ENCODE measurements around the gene H6PD. TPM values are rescaled to one million over a fixed set of nuclear protein-coding genes. Genes with fewer than 3 reads are reported as not detected.

The H6PD gene
- total and polyA plus RNA-seq, 4 donors, result 4.8 to 65.4 (median 40.2) TPM

DNA sequence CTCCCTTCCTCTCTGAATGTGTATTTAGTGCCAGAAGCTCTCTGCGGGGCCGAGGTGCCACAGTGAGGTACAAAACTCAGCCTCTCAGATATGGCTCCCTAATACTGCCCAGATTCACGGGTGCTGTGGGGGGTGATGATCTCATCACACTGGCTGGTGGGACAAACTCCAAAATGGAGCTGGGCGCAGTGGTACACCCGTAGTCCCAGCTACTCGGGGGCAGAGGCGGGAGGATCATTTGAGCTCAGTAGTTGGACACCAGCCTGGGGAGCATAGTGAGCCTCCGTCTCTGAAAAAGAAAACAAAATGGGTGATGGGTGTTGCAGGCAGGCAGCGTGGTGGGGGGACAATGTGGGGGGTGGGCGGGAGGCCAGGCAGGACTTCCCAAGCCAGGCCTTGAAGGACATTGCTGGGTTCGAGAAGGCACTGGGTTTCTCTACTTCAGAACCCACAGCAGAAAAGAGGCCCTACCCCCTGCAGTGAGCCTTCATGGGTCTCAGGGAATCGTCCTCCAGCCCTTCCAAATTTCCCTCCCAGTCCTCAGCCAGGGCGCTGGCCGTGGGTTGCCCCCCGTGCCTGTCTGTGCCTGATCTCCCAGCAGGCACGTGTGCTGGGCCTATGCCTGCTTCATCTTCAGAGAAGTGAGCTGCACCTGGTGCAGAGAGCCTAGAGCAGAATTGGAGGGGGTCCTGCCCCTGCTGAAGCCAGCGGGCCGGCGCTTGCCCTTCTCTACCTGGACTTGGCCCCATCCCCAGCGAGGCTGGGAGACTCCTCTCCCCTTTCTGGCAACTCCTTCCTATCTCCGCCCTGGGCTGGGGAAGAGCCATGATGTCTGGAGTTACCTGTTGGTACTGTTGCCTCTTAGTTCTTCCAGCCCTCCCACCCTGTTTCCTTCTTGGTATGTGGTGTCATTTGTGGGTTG is 14.0 kb downstream of the H6PD start:
- intact Hi-C loops (cut with DNase I), result loop anchor here in 1 of 2 donors (1.0 kb wide), 1 partner anchor 32 kb away; no protein-coding TSS in a partner anchor
- H3K27me3 ChIP-seq (ENCODE audit: control insufficient read depth in 1 of 2, insufficient read depth in 2 of 2, low read length in 1 of 2), result no peaks in the 10 kb centered on the region
- no peaks in the 10 kb centered on the region for H3K9me3 ChIP-seq (ENCODE audit: control insufficient read depth, low read length)
- H3K27ac ChIP-seq (ENCODE audit: low read depth in 1 of 2, low read length in 2 of 2), result peak overlapping the region in 1 of 2 donors; percentile 1
- peaks cover 0 to 3% of the 10 kb centered on the region in 2 donors for H3K4me1 ChIP-seq (ENCODE audit: control insufficient read depth in 1 of 2, insufficient read depth in 2 of 2, low read length in 2 of 2)
- no peaks in the 10 kb centered on the region for H3K36me3 ChIP-seq (ENCODE audit: control insufficient read depth in 1 of 2, insufficient read depth in 2 of 2, low read length in 1 of 2)
- WGBS, 2 donors, result 62 to 70% methylated on average over 21 of the region's 21 CpGs
- ATAC-seq (ENCODE audit: low FRiP score) (no peak), DNase-seq (peak in 1 of 2 donors; percentile 70)
- H3K4me3 ChIP-seq (ENCODE audit: low read length in 2 of 2), result no peak overlapping the region

GRCh38 chr1:9249263-9249533 is 14.6 kb downstream of the H6PD start:
- Histone ChIP-seq H3K27ac (ENCODE audit: low read depth in 1 of 2, low read length in 2 of 2) (peak overlapping the region in 1 of 2 donors; percentile 54), H3K4me1 (ENCODE audit: control insufficient read depth in 1 of 2, insufficient read depth in 2 of 2, low read length in 2 of 2) (peaks cover 0 to 3% of the 10 kb centered on the region in 2 donors), H3K4me3 (ENCODE audit: low read length in 2 of 2) (no peak overlapping the region), H3K9me3 (ENCODE audit: control insufficient read depth, low read length) (no peaks in the 10 kb centered on the region), H3K27me3 (ENCODE audit: control insufficient read depth in 1 of 2, insufficient read depth in 2 of 2, low read length in 1 of 2) (no peaks in the 10 kb centered on the region), H3K36me3 (ENCODE audit: control insufficient read depth in 1 of 2, insufficient read depth in 2 of 2, low read length in 1 of 2) (no peaks in the 10 kb centered on the region)
- 84 to 87% methylated on average over 3 of the region's 3 CpGs for WGBS, 2 donors
- DNase-seq (peak in 1 of 2 donors; percentile 67), ATAC-seq (ENCODE audit: low FRiP score) (no peak)
- intact Hi-C loops (cut with DNase I), result loop anchor here in 1 of 2 donors (1.0 kb wide), 1 partner anchor 31 kb away; no protein-coding TSS in a partner anchor

- H3K27me3 ChIP-seq (ENCODE audit: control insufficient read depth in 1 of 2, insufficient read depth in 2 of 2, low read length in 1 of 2), result no peaks in the 10 kb centered on the region
- H3K9me3 ChIP-seq (ENCODE audit: control insufficient read depth, low read length), result no peaks in the 10 kb centered on the region
- H3K27ac ChIP-seq (ENCODE audit: low read depth in 1 of 2, low read length in 2 of 2), result peak overlapping the region in 1 of 2 donors; percentile 54
- H3K36me3 ChIP-seq (ENCODE audit: control insufficient read depth in 1 of 2, insufficient read depth in 2 of 2, low read length in 1 of 2), result peaks cover 0 to 2% of the 10 kb centered on the region in 2 donors
- DNase-seq (peak in 1 of 2 donors; percentile 81), ATAC-seq (ENCODE audit: low FRiP score) (peak; percentile 48)
- H3K4me1 ChIP-seq (ENCODE audit: control insufficient read depth in 1 of 2, insufficient read depth in 2 of 2, low read length in 2 of 2), result peaks cover 0 to 3% of the 10 kb centered on the region in 2 donors
- 37 to 47% methylated on average over 17 of the region's 17 CpGs for WGBS, 2 donors
- intact Hi-C loops (cut with DNase I), result loop anchor here in 1 of 2 donors (1.0 kb wide), 1 partner anchor 31 kb away; no protein-coding TSS in a partner anchor
- H3K4me3 ChIP-seq (ENCODE audit: low read length in 2 of 2), result no peak overlapping the region
Measured at GRCh38 chr1:9249534-9250410, 15.2 kb downstream of the H6PD start.

- H3K4me1 ChIP-seq (ENCODE audit: control insufficient read depth in 1 of 2, insufficient read depth in 2 of 2, low read length in 2 of 2), result peaks cover 0 to 3% of the 10 kb centered on the region in 2 donors
- ATAC-seq (ENCODE audit: low FRiP score) (peak; percentile 43), DNase-seq (peak in 1 of 2 donors; percentile 63)
- peak overlapping the region in 1 of 2 donors; percentile 55 for H3K27ac ChIP-seq (ENCODE audit: low read depth in 1 of 2, low read length in 2 of 2)
- 20 to 24% methylated on average over 20 to 21 of the region's 21 CpGs for WGBS, 2 donors
- peaks cover 0 to 2% of the 10 kb centered on the region in 2 donors for H3K36me3 ChIP-seq (ENCODE audit: control insufficient read depth in 1 of 2, insufficient read depth in 2 of 2, low read length in 1 of 2)
- H3K9me3 ChIP-seq (ENCODE audit: control insufficient read depth, low read length), result no peaks in the 10 kb centered on the region
- intact Hi-C loops (cut with DNase I), result no loop called here
- no peaks in the 10 kb centered on the region for H3K27me3 ChIP-seq (ENCODE audit: control insufficient read depth in 1 of 2, insufficient read depth in 2 of 2, low read length in 1 of 2)
- no peak overlapping the region for H3K4me3 ChIP-seq (ENCODE audit: low read length in 2 of 2)
Measured at GRCh38 chr1:9250411-9251381, 16.1 kb downstream of the H6PD start.

DNA sequence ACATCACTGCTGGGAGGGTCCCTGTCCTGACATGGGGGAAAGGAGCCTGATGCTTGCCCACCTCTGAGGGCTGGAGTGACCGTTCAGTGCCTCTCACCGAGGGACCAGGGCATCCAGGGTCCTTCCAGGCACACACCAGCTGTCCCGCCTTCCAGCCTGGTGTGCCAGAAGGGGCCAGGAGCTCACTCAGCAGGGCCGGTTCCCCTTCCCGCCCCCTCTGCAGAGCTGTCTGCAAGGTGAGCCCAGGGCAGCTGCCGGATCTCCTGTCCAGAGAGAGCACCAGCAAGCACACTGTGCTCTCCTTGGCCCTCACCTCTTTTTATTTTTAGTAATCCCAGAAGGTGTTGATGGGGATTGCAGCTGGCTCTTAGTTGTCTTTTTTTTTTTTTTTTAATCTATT is 16.9 kb downstream of the H6PD start:
- intact Hi-C loops (cut with DNase I), result no loop called here
- peaks cover 0 to 3% of the 10 kb centered on the region in 2 donors for H3K4me1 ChIP-seq (ENCODE audit: control insufficient read depth in 1 of 2, insufficient read depth in 2 of 2, low read length in 2 of 2)
- WGBS, 2 donors, result 40 to 45% methylated on average over 6 of the region's 6 CpGs

DNA sequence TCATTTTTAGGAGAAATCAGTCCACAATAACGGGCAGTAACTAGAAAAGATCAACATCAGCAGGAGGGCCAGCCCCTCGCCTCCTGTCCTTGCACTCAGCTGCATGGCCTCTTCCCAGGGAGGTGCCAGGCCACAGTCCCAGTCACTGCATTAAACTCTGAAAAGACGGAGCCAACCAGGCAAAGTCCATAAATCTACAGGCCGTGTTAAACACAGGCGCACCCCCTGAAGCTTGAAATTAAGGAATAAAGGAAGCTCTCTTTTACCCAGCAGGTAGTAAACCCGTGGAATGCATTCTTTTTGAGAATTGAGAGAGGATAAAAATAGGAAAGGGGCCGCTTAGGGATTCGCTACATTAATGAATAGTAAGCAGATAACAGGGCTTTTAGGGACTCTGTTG is 18.4 kb downstream of the H6PD start:
- no peaks in the 10 kb centered on the region for H3K9me3 ChIP-seq (ENCODE audit: control insufficient read depth, low read length)
- H3K4me1 ChIP-seq (ENCODE audit: control insufficient read depth in 1 of 2, insufficient read depth in 2 of 2, low read length in 2 of 2), result peaks cover 0 to 3% of the 10 kb centered on the region in 2 donors
- intact Hi-C loops (cut with DNase I), result no loop called here
- H3K36me3 ChIP-seq (ENCODE audit: control insufficient read depth in 1 of 2, insufficient read depth in 2 of 2, low read length in 1 of 2), result peaks cover 2 to 3% of the 10 kb centered on the region in 2 donors
- peak in 1 of 2 donors; percentile 45 for DNase-seq
- H3K27ac ChIP-seq (ENCODE audit: low read depth in 1 of 2, low read length in 2 of 2), result no peak overlapping the region
- no peak for ATAC-seq (ENCODE audit: low FRiP score)
- H3K27me3 ChIP-seq (ENCODE audit: control insufficient read depth in 1 of 2, insufficient read depth in 2 of 2, low read length in 1 of 2), result no peaks in the 10 kb centered on the region
- 86 to 90% methylated on average over 8 of the region's 8 CpGs for WGBS, 2 donors
- H3K4me3 ChIP-seq (ENCODE audit: low read length in 2 of 2), result no peak overlapping the region

More for the DNA sequence above, 16.9 kb downstream of the H6PD start:
- peak in 1 of 2 donors; percentile 70 for DNase-seq
- Histone ChIP-seq H3K4me3 (ENCODE audit: low read length in 2 of 2) (no peak overlapping the region), H3K27ac (ENCODE audit: low read depth in 1 of 2, low read length in 2 of 2) (peak overlapping the region in 1 of 2 donors; percentile 49), H3K27me3 (ENCODE audit: control insufficient read depth in 1 of 2, insufficient read depth in 2 of 2, low read length in 1 of 2) (no peaks in the 10 kb centered on the region), H3K9me3 (ENCODE audit: control insufficient read depth, low read length) (no peaks in the 10 kb centered on the region), H3K36me3 (ENCODE audit: control insufficient read depth in 1 of 2, insufficient read depth in 2 of 2, low read length in 1 of 2) (peaks cover 2 to 3% of the 10 kb centered on the region in 2 donors)
- no peak for ATAC-seq (ENCODE audit: low FRiP score)

DNA sequence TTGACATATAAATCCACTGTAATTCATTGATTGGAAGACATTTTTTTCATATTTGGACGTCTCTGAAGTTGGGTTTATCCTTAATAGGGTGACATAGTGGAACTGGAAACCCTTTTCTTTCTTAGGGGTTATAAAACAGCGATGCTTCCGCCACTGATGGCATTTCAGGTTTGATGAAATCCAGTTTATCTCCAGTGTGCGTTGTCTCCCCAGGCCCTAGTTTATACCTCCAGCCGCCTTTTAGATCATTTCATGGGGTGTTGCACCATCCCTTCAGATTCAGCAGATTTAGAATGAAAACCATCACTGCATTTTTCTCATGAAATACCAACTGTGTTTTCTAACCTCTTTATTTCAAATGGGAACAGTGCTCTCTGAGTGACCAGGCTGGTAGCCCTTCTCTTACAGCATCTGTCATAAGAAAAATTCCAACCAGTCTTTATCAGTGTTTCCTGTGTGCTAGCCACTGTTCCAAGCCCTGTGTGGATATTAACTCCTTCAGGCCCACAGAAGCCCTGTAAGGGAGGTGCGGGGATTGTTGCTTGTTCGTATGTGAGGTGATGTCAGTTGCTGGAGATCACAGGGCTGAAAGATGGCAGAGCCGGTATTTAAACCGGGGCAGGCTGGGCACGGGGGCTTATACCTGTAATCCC is 19.0 kb downstream of the H6PD start:
- H3K27me3 ChIP-seq (ENCODE audit: control insufficient read depth in 1 of 2, insufficient read depth in 2 of 2, low read length in 1 of 2), result no peaks in the 10 kb centered on the region
- intact Hi-C loops (cut with DNase I), result no loop called here
- H3K4me1 ChIP-seq (ENCODE audit: control insufficient read depth in 1 of 2, insufficient read depth in 2 of 2, low read length in 2 of 2), result peaks cover 0 to 3% of the 10 kb centered on the region in 2 donors
- H3K9me3 ChIP-seq (ENCODE audit: control insufficient read depth, low read length), result no peaks in the 10 kb centered on the region
- no peak for ATAC-seq (ENCODE audit: low FRiP score)
- DNase-seq, result peak in 1 of 2 donors; percentile 40
- H3K36me3 ChIP-seq (ENCODE audit: control insufficient read depth in 1 of 2, insufficient read depth in 2 of 2, low read length in 1 of 2), result peaks cover 2 to 3% of the 10 kb centered on the region in 2 donors
- 83 to 84% methylated on average over 10 of the region's 10 CpGs for WGBS, 2 donors
- no peak overlapping the region for H3K27ac ChIP-seq (ENCODE audit: low read depth in 1 of 2, low read length in 2 of 2)
- H3K4me3 ChIP-seq (ENCODE audit: low read length in 2 of 2), result no peak overlapping the region

Measured in aorta (tissue), 5 donors.